HG03460 (cell line): ENCODE measurements around the gene RAB11A.

Experiments used
- ATAC-seq: cut with Tn5 transposase; IDR thresholded peaks from one replicate; pipeline ENCODE4 v1.9.1; 2021; ENCODE audit not compliant: unreplicated experiment

The RAB11A gene

GRCh38 chr15:65914981-65915925 is 46.0 kb downstream of the RAB11A start:
- no peak for ATAC-seq

- no peak for ATAC-seq
Measured at GRCh38 chr15:65916041-65916663, 46.9 kb downstream of the RAB11A start.

- ATAC-seq: no peak
Measured at GRCh38 chr15:65916664-65917406, 47.5 kb downstream of the RAB11A start.

GRCh38 chr15:65917407-65917756 is 48.1 kb downstream of the RAB11A start:
- no peak for ATAC-seq

- no peak for ATAC-seq
Measured at GRCh38 chr15:65917936-65918335, 48.6 kb downstream of the RAB11A start.

- no peak for ATAC-seq
Measured at GRCh38 chr15:65918357-65918920, 49.1 kb downstream of the RAB11A start.

GRCh38 chr15:65918945-65919344 is 49.7 kb downstream of the RAB11A start:
- no peak for ATAC-seq

GRCh38 chr15:65919353-65919752 is 50.1 kb downstream of the RAB11A start:
- no peak for ATAC-seq

GRCh38 chr15:65920121-65920520 is 50.8 kb downstream of the RAB11A start:
- ATAC-seq: no peak

GRCh38 chr15:65920825-65921309 is 51.6 kb downstream of the RAB11A start:
- peak; percentile 37 for ATAC-seq

GRCh38 chr15:65921780-65922179 is 52.5 kb downstream of the RAB11A start:
- ATAC-seq: no peak

GRCh38 chr15:65922621-65923020 is 53.3 kb downstream of the RAB11A start:
- no peak for ATAC-seq

- ATAC-seq: no peak
Measured at GRCh38 chr15:65923264-65923663, 54.0 kb downstream of the RAB11A start.

GRCh38 chr15:65924004-65924403 is 54.7 kb downstream of the RAB11A start:
- no peak for ATAC-seq

- ATAC-seq: no peak
Measured at GRCh38 chr15:65925338-65925737, 56.0 kb downstream of the RAB11A start.

- no peak for ATAC-seq
Measured at GRCh38 chr15:65926459-65926858, 57.2 kb downstream of the RAB11A start.

- peak; percentile 66 for ATAC-seq
Measured at GRCh38 chr15:65926899-65927298, 57.6 kb downstream of the RAB11A start.

GRCh38 chr15:65927545-65927944 is 58.3 kb downstream of the RAB11A start:
- no peak for ATAC-seq

- ATAC-seq: no peak
Measured at GRCh38 chr15:65929573-65929972, 60.3 kb downstream of the RAB11A start.

- no peak for ATAC-seq
Measured at GRCh38 chr15:65930134-65930533, 60.8 kb downstream of the RAB11A start.

GRCh38 chr15:65931221-65931620 is 61.9 kb downstream of the RAB11A start:
- ATAC-seq: no peak
